ENCODE data around the gene ATP5PO.

- TF ChIP-seq USF1 (CRISPR knock-in tag; IDR thresholded peaks at IDR 0.05), result no peak
- no peak for TF ChIP-seq HMGA2 (CRISPR knock-in tag; IDR thresholded peaks at IDR 0.05)
- no peak for TF ChIP-seq CTCF (IDR thresholded peaks at IDR 0.05)
- TF ChIP-seq FOXP4 (CRISPR knock-in tag; IDR thresholded peaks at IDR 0.05), result no peak
- no peak for TF ChIP-seq TP53 (CRISPR knock-in tag; IDR thresholded peaks at IDR 0.05)
- TF ChIP-seq E2F1 (CRISPR knock-in tag; IDR thresholded peaks at IDR 0.05), result no peak
- no peak for TF ChIP-seq RELA (CRISPR knock-in tag; IDR thresholded peaks at IDR 0.05; ENCODE audit: borderline replicate concordance)
- TF ChIP-seq ZNF671 (CRISPR knock-in tag; IDR thresholded peaks at IDR 0.05), result no peak
- TF ChIP-seq NFYB (CRISPR knock-in tag; conservative IDR thresholded peaks at IDR 0.05; ENCODE audit: low read depth), result no peak
- TF ChIP-seq ZNF281 (CRISPR knock-in tag; IDR thresholded peaks at IDR 0.05), result no peak
Observed at GRCh38 chr21:33898586-33898985, 17.0 kb downstream of the ATP5PO start.

Measured in WTC11 (cell line).